ENCODE results near the gene NPPB. TPM values are rescaled to one million over a fixed set of nuclear protein-coding genes. Genes with fewer than 3 reads are reported as not detected.

Gene NPPB
- total and polyA plus RNA-seq, 8 donors = 1.0 to 12.8 (median 2.7) TPM; not detected in 4

GRCh38 chr1:11858968-11859871 is 475 bp upstream of the NPPB start:
- Histone ChIP-seq H3K36me3 (no peaks in the 10 kb centered on the region), H3K27me3 (peaks cover 0 to 99% (median 49%) of the 10 kb centered on the region in 3 donors), H3K4me3 (no peak overlapping the region), H3K9me3 (no peaks in the 10 kb centered on the region), H3K4me1 (peaks cover 5 to 10% (median 8%) of the 10 kb centered on the region in 4 donors), H3K27ac (no peak overlapping the region)
- peak; percentile 65 to 93 for DNase-seq
- intact Hi-C loops (cut with DNase I; ENCODE audit: low total_unique reads) = no loop called here
- peak in 1 of 7 experiments; percentile 10 for TF ChIP-seq CTCF (IDR thresholded peaks at IDR 0.05)
- TF ChIP-seq POLR2A (IDR thresholded peaks at IDR 0.05) = no peak
- WGBS, 5 donors = 4 to 7% (median 5%) methylated on average over 17 to 53 of the region's 53 CpGs

GRCh38 chr1:11858158-11858557 is 587 bp downstream of the NPPB start:
- intact Hi-C loops (cut with DNase I; ENCODE audit: low total_unique reads) = no loop called here
- H3K9me3 ChIP-seq = no peaks in the 10 kb centered on the region
- H3K4me1 ChIP-seq = peaks cover 5 to 10% (median 8%) of the 10 kb centered on the region in 4 donors
- no peak overlapping the region for H3K27ac ChIP-seq
- no peaks in the 10 kb centered on the region for H3K36me3 ChIP-seq
- 73 to 86% (median 82%) methylated on average over 2 to 14 of the region's 14 CpGs for WGBS, 5 donors
- TF ChIP-seq POLR2A (IDR thresholded peaks at IDR 0.05) (no peak), EP300 (IDR thresholded peaks at IDR 0.05) (no peak), CTCF (IDR thresholded peaks at IDR 0.05) (no peak), POLR2AphosphoS5 (IDR thresholded peaks at IDR 0.05) (no peak)
- peaks cover 0 to 89% (median 49%) of the 10 kb centered on the region in 3 donors for H3K27me3 ChIP-seq
- no peak overlapping the region for H3K4me3 ChIP-seq
- DNase-seq = no peak

- intact Hi-C loops (cut with DNase I; ENCODE audit: low total_unique reads) = no loop called here
- Histone ChIP-seq H3K27me3 (peaks cover 0 to 81% (median 49%) of the 10 kb centered on the region in 3 donors), H3K36me3 (no peaks in the 10 kb centered on the region), H3K4me3 (no peak overlapping the region), H3K4me1 (peaks cover 5 to 10% (median 8%) of the 10 kb centered on the region in 4 donors), H3K9me3 (no peaks in the 10 kb centered on the region), H3K27ac (no peak overlapping the region)
- no peak for TF ChIP-seq POLR2AphosphoS5 (IDR thresholded peaks at IDR 0.05)
- TF ChIP-seq POLR2A (IDR thresholded peaks at IDR 0.05) = no peak
- no peak for TF ChIP-seq EP300 (IDR thresholded peaks at IDR 0.05)
- TF ChIP-seq CTCF (IDR thresholded peaks at IDR 0.05) = no peak
- DNase-seq = no peak
- whole genome bisulfite sequencing, 5 donors = 36 to 45% (median 38%) methylated on average over 10 of the region's 10 CpGs
Measured at GRCh38 chr1:11857164-11857851, 1.4 kb downstream of the NPPB start.

GRCh38 chr1:11856698-11857097 is 2.0 kb downstream of the NPPB start:
- Histone ChIP-seq H3K9me3 (no peaks in the 10 kb centered on the region), H3K27me3 (peaks cover 0 to 75% (median 48%) of the 10 kb centered on the region in 3 donors), H3K27ac (no peak overlapping the region), H3K4me3 (no peak overlapping the region), H3K36me3 (no peaks in the 10 kb centered on the region), H3K4me1 (peaks cover 5 to 10% (median 8%) of the 10 kb centered on the region in 4 donors)
- TF ChIP-seq POLR2A (IDR thresholded peaks at IDR 0.05) = no peak
- TF ChIP-seq POLR2AphosphoS5 (IDR thresholded peaks at IDR 0.05) = no peak
- 49 to 66% (median 57%) methylated on average over 3 of the region's 3 CpGs for WGBS, 5 donors
- no peak for DNase-seq
- intact Hi-C loops (cut with DNase I; ENCODE audit: low total_unique reads) = no loop called here

All from stomach (tissue), 9 donors.